AG10803 (cell line): ENCODE results near the gene TAF4B.
"Not testable (repeated sequence)": the region's sequence is repeated elsewhere in the genome, so short reads cannot be mapped to it uniquely, and the experiment has no call there.

Experiments
- DNase-seq: peaks from one replicate; pipeline ENCODE4 v3.0.0; 2010; ENCODE audit warnings: low read depth
- H3K4me3 ChIP-seq: 2 replicates; pipeline ENCODE4 v1.5.1; 2011; ENCODE audit warnings: mild to moderate bottlenecking, low read length, control low read depth
- CTCF ChIP-seq: conservative IDR thresholded peaks from 2 replicates; pipeline ENCODE4 v1.5.1; 2011; ENCODE audit warnings: mild to moderate bottlenecking, low read length, control low read depth, inconsistent platforms

TAF4B gene

GRCh38 chr18:26252411-26252810 lies 26.2 kb downstream of the TAF4B start:
- no peak overlapping the region for H3K4me3 ChIP-seq
- no peak for DNase-seq
- no peak for TF ChIP-seq CTCF

GRCh38 chr18:26254808-26255207 lies 28.6 kb downstream of the TAF4B start:
- H3K4me3 ChIP-seq, DNase-seq: not testable (repeated sequence)

- no peak for DNase-seq
- TF ChIP-seq CTCF, result no peak
Observed at GRCh38 chr18:26255695-26256622, 29.7 kb downstream of the TAF4B start.

GRCh38 chr18:26258711-26259110 lies 32.5 kb downstream of the TAF4B start:
- DNase-seq, result no peak
- no peak overlapping the region for H3K4me3 ChIP-seq
- TF ChIP-seq CTCF, result no peak

More at GRCh38 chr18:26255695-26256622, 29.7 kb downstream of the TAF4B start:
- H3K4me3 ChIP-seq, result no peak overlapping the region

GRCh38 chr18:26259416-26259815 lies 33.2 kb downstream of the TAF4B start:
- DNase-seq, H3K4me3 ChIP-seq: not testable (repeated sequence)

GRCh38 chr18:26262156-26262555 lies 35.9 kb downstream of the TAF4B start:
- no peak for DNase-seq
- TF ChIP-seq CTCF, result no peak
- H3K4me3 ChIP-seq, result no peak overlapping the region

GRCh38 chr18:26267357-26267930 lies 41.2 kb downstream of the TAF4B start:
- no peak for TF ChIP-seq CTCF
- H3K4me3 ChIP-seq, result no peak overlapping the region
- no peak for DNase-seq

- DNase-seq, result no peak
- H3K4me3 ChIP-seq, result no peak overlapping the region
- TF ChIP-seq CTCF, result no peak
Observed at GRCh38 chr18:26268454-26268853, 42.2 kb downstream of the TAF4B start.
